ENCODE measurements around the gene MLLT1.

- TF ChIP-seq CTCF (conservative IDR thresholded peaks at IDR 0.05 in 1 of 2, IDR thresholded peaks at IDR 0.05 in 1 of 2; ENCODE audit: extremely low read depth in 1 of 2, insufficient read depth in 1 of 2, low read depth in 1 of 2, low read length in 2 of 2) (no peak), EZH2 (IDR thresholded peaks at IDR 0.05; ENCODE audit: borderline replicate concordance, low read length) (no peak)
These were observed 38.7 kb downstream of the MLLT1 start for GRCh38 chr19:6241056-6241455.

Measured in mammary epithelial cell (primary cell).